SJSA1 (cell line): Measurements from ENCODE around the gene AKAP6. TPM values are rescaled to one million over a fixed set of nuclear protein-coding genes. Genes with fewer than 3 reads are reported as not detected.

Experiments used
- total RNA-seq: library from RNA; depleted of rRNA; stranded (reverse); fragments of >200 nt; shearing (Covaris generic); gene quantifications from 2 replicates; pipeline ENCODE4 v1.2.3, GENCODE V29; 2014; rRNA removed

Gene AKAP6
- total RNA-seq, 1 experiment from 2014 or later, result 3.8 TPM

Other genes with a start within 250 kb of the AKAP6 start
- gene RNU6-7, start 127.3 kb upstream of the AKAP6 start, total RNA-seq, result not detected in 2 replicates
- not detected in 2 replicates for gene RNU6-8, start 126.0 kb upstream of the AKAP6 start, total RNA-seq